Left lung (tissue), 10 donors: ENCODE measurements around the gene TXNDC17. TPM values are rescaled to one million over a fixed set of nuclear protein-coding genes. Genes with fewer than 3 reads are reported as not detected.

Source experiments
- ATAC-seq: fragments of 200-7000 bp; cut with Tn5 transposase; one replicate; pipeline ENCODE4 v1.9.1; 2020; ENCODE audit warnings: moderate library complexity
- DNase-seq, 4 donors: peaks; one replicate each; pipeline ENCODE4 v3.0.0-alpha.2; 2013 to 2020
- H3K27ac ChIP-seq, 2 donors: fragments of 200-600 bp; sonication (generic) in 1 of 2; one replicate each; pipeline versions ENCODE4 v1.5.0 to v1.8.0; 2020 to 2021
- H3K27me3 ChIP-seq, 2 donors: fragments of 200-600 bp; sonication (generic) in 1 of 2; one replicate each; pipeline versions ENCODE4 v1.5.0 to v1.8.0; 2020 to 2021
- H3K36me3 ChIP-seq, 2 donors: fragments of 200-600 bp; sonication (generic) in 1 of 2; one replicate each; pipeline versions ENCODE4 v1.5.0 to v1.8.0; 2020 to 2021
- H3K4me1 ChIP-seq, 2 donors: fragments of 200-600 bp; one replicate each; pipeline ENCODE4 v1.8.0; 2021
- H3K4me3 ChIP-seq, 2 donors: fragments of 200-600 bp; sonication (generic) in 1 of 2; one replicate each; pipeline versions ENCODE4 v1.5.0 to v1.8.0; 2020 to 2021; ENCODE audit warnings: mild to moderate bottlenecking in 1 of 2
- H3K9me3 ChIP-seq, 2 donors: fragments of 200-600 bp; sonication (generic) in 1 of 2; one replicate each; pipeline versions ENCODE4 v1.5.0 to v1.8.0; 2020 to 2021
- intact Hi-C, 2 donors: fragments of 100-400 bp; cut with DNase I; formaldehyde crosslinking; loops; one replicate each; pipeline versions ENCODE4 v1.11.2 to v1.14.2; 2022
- polyA plus RNA-seq, 6 donors: library from polyadenylated mRNA; unstranded; fragments of 120-200 nt; gene quantifications; one replicate each; pipeline ENCODE4 v1.2.1, GENCODE V29; 2013; ENCODE audit not compliant: insufficient read length in 6 of 6
- total RNA-seq, 2 donors: library from RNA; stranded (reverse); fragmentation: NEBNext Ultra II Directional; extraction: Animal tissue kit (Norgen Biotek cat#: 25700); gene quantifications; one replicate each; pipeline ENCODE4 v1.2.1, GENCODE V29; 2021
- TF ChIP-seq, protein P1 (sequence below), 2 donors: fragments of 200-600 bp; sonication (generic) in 1 of 2; IDR thresholded peaks; one replicate each; pipeline versions ENCODE4 v1.5.0 to v1.8.0; 2021; ENCODE audit warnings: antibody characterized with exemption in 2 of 2
- donor health status: DM: no; HTN: yes; CAD: no.
- donor health status: DM: no; HTN: no; CAD: no.

The TXNDC17 gene
- total and polyA plus RNA-seq, 8 donors, result 78.9 to 102 (median 91.2) TPM

GRCh38 chr17:6611231-6611630, 29.6 kb upstream of the TXNDC17 start:
- Histone ChIP-seq H3K27ac (no peak overlapping the region), H3K4me3 (no peak overlapping the region), H3K36me3 (peaks cover 0 to 70% of the 10 kb centered on the region in 2 donors), H3K27me3 (no peaks in the 10 kb centered on the region), H3K4me1 (no peaks in the 10 kb centered on the region), H3K9me3 (no peaks in the 10 kb centered on the region)
- DNase-seq (no peak), ATAC-seq (no peak)
- TF ChIP-seq, protein P1, sequence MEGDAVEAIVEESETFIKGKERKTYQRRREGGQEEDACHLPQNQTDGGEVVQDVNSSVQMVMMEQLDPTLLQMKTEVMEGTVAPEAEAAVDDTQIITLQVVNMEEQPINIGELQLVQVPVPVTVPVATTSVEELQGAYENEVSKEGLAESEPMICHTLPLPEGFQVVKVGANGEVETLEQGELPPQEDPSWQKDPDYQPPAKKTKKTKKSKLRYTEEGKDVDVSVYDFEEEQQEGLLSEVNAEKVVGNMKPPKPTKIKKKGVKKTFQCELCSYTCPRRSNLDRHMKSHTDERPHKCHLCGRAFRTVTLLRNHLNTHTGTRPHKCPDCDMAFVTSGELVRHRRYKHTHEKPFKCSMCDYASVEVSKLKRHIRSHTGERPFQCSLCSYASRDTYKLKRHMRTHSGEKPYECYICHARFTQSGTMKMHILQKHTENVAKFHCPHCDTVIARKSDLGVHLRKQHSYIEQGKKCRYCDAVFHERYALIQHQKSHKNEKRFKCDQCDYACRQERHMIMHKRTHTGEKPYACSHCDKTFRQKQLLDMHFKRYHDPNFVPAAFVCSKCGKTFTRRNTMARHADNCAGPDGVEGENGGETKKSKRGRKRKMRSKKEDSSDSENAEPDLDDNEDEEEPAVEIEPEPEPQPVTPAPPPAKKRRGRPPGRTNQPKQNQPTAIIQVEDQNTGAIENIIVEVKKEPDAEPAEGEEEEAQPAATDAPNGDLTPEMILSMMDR (IDR thresholded peaks at IDR 0.05), result no peak
- intact Hi-C loops, result no loop called here

- no peaks in the 10 kb centered on the region for H3K9me3 ChIP-seq
- H3K4me1 ChIP-seq, result no peaks in the 10 kb centered on the region
- no peak for ATAC-seq
- no peaks in the 10 kb centered on the region for H3K27me3 ChIP-seq
- no peak overlapping the region for H3K4me3 ChIP-seq
- DNase-seq, result no peak
- no peak overlapping the region for H3K27ac ChIP-seq
- H3K36me3 ChIP-seq, result peaks cover 0 to 71% of the 10 kb centered on the region in 2 donors
- intact Hi-C loops, result no loop called here
- TF ChIP-seq, protein P1 (IDR thresholded peaks at IDR 0.05), result no peak
These were observed 16.9 kb upstream of the TXNDC17 start for GRCh38 chr17:6623941-6624340.

GRCh38 chr17:6626616-6627015, 14.2 kb upstream of the TXNDC17 start:
- DNase-seq (no peak), ATAC-seq (no peak)
- Histone ChIP-seq H3K27me3 (no peaks in the 10 kb centered on the region), H3K4me3 (no peak overlapping the region), H3K36me3 (peaks cover 0 to 62% of the 10 kb centered on the region in 2 donors), H3K9me3 (no peaks in the 10 kb centered on the region), H3K27ac (no peak overlapping the region), H3K4me1 (no peaks in the 10 kb centered on the region)
- intact Hi-C loops, result no loop called here
- TF ChIP-seq, protein P1 (IDR thresholded peaks at IDR 0.05), result no peak

DNA sequence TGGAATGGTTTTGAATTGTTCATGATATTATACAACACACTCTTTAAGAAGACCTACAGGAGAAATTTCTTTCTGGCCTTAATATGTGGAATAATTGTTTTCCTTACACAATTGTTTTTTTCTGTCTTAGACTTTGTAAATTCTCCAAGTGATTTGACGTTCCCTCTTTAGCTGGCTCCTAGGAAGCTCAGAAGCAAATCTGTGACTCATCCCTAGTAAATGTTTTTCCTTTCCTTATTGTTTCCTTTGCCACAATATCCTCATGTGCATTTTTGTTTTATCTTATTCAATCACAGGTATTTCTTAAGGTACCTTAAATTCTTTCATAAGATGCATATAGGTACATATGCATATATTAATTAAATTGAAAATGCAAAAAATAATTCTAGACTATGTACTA, 13.8 kb upstream of the TXNDC17 start:
- intact Hi-C loops, result no loop called here
- ATAC-seq, result no peak
- no peak for DNase-seq

DNA sequence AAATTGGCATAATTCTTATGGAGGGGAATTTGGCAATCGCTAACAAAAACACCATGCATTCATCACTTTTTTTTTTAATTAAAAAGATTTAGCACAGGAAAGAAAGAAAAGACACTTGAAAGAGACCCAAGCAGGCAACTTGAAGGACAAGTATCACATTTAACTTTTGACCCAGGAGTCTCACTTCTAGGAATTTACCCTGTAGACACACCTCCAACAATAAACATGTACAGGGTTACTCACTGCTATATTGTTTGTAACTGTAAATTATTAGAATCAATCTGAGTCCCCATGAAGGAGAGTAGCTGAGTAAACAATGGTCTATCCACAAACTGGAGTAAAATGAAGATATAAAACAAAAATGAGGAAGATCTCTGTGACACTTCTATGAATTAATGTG, 10.5 kb upstream of the TXNDC17 start:
- intact Hi-C loops, result no loop called here
- H3K4me1 ChIP-seq, result no peaks in the 10 kb centered on the region
- no peaks in the 10 kb centered on the region for H3K27me3 ChIP-seq
- peaks cover 0 to 70% of the 10 kb centered on the region in 2 donors for H3K36me3 ChIP-seq
- no peaks in the 10 kb centered on the region for H3K9me3 ChIP-seq
- H3K4me3 ChIP-seq, result no peak overlapping the region
- no peak overlapping the region for H3K27ac ChIP-seq
- ATAC-seq (no peak), DNase-seq (no peak)
- TF ChIP-seq, protein P1 (IDR thresholded peaks at IDR 0.05), result no peak

More for the DNA sequence above, 13.8 kb upstream of the TXNDC17 start:
- H3K9me3 ChIP-seq, result no peaks in the 10 kb centered on the region
- no peaks in the 10 kb centered on the region for H3K27me3 ChIP-seq
- H3K4me1 ChIP-seq, result no peaks in the 10 kb centered on the region
- TF ChIP-seq, protein P1 (IDR thresholded peaks at IDR 0.05), result no peak
- no peak overlapping the region for H3K4me3 ChIP-seq
- no peak overlapping the region for H3K27ac ChIP-seq
- H3K36me3 ChIP-seq, result peaks cover 0 to 62% of the 10 kb centered on the region in 2 donors
